HG02981 (cell line): Measurements from ENCODE around the gene YIF1A.
"Not testable (repeated sequence)": the region's sequence is repeated elsewhere in the genome, so short reads cannot be mapped to it uniquely, and the experiment has no call there.

ENCODE experiments used
- ATAC-seq: cut with Tn5 transposase; IDR thresholded peaks from one replicate; pipeline ENCODE4 v1.9.1; 2021; ENCODE audit warnings: mild to moderate bottlenecking, moderate library complexity; ENCODE audit not compliant: unreplicated experiment

YIF1A gene

GRCh38 chr11:66272596-66272995 lies 16.3 kb downstream of the YIF1A start:
- ATAC-seq, result no peak

GRCh38 chr11:66271816-66272215 lies 17.1 kb downstream of the YIF1A start:
- no peak for ATAC-seq

DNA sequence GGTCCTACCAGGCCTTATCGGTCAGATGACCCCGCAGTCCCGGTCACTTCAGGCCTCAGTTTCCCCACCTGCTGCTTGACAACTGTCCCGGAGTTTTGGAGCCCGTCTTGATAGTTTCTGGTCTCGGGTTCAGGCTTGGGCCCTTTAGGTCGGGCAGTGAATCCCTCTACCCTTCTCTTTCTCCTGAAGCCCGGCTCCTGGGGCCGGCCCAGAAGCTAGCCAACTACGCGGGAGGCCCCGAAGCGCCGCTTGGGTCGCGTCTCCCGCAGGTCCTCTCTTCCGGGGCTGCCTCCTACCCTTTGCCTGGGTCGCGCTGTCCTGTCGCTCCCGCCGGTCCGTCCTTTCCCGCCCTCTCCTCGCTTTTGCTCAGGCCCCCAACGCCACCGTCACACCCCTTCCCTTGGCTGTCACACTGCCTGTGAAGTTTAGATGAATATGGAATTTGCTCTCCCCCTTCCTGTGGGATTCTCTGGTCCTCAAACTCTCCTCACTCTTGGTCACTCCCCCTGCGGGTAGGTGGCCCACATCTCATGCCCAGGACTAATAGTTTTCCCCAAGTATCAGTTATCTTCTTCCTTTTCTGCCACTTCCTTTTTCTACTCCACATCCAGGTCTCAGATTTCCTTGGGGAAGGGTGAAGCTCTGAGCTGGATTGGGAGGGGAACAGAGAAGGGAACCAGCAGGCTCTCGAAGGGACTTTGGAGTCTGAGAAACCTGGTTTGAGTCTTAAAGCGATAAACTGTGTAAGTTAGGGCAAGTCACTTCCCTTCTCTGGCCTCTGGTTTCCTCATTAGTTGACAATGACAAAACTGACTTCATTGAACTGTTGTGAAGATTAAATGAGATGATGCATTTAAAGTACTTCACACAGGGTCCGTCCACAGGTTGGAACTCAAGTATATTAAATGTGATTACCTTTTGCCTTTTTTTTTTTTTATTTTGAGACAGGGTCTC lies 19.7 kb downstream of the YIF1A start:
- ATAC-seq, result no peak

DNA sequence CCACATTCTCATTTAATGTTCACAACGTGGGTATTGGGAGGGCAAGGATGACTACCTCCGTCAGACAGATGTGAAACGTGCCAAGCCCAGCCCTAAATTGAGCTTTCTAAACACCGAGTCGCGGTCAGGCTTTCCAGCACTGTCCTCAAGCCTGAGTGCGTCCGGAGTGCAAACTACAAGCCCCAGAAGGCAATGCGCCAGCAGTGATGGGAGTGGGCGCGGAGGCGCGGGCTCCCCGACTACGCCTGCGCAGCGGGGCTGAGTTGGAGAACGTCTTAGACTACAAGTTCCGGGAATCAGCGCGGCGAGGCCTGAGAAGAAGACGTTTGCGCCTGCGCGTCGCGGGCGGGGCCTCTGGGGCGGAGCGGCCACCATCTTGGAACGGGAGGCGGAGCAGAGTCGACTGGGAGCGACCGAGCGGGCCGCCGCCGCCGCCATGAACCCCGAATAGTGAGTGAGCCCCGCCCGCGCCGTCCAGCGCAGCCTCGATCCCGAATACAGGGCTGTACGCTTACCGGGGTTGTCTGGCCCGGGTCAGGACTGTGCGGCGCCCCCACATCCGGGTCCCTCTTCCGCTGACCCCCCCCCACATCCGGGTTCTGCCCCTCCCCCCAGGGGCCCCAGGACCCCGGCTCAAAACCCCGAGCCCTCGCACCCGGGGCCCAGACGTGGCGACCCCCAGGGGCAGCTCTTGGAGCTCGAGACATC lies 20.5 kb downstream of the YIF1A start, which contains the start of gene RAB1B:
Gene RAB1B, plus strand, starts transcription at position 396 of the 708 bp plus-strand sequence. Its CDS starts 41 bp downstream, at position 437.
- ATAC-seq, result peak; percentile 79

- peak; percentile 33 for ATAC-seq
Observed at GRCh38 chr11:66267379-66268243, 21.3 kb downstream of the YIF1A start.

DNA sequence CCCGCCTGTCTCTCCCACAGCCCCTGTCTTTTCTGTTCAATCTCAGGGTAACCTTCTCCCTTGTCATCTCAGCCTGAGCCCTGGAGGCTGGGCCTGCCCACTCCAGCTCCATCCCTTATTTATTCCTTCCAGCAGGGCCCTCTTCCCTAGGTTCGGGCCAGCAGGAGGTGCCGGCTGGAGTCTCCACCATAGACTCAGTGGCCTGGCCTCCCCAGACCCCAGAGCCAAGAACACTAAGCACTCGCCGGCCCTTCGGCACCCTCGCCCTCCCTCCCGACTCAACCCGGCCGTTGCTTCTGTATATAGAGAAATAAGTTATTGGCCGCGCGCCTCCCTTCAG lies 21.9 kb downstream of the YIF1A start:
- ATAC-seq, result no peak

- ATAC-seq, result no peak
Observed at GRCh38 chr11:66266378-66267038, 22.4 kb downstream of the YIF1A start.

- ATAC-seq, result no peak
Observed at GRCh38 chr11:66265531-66266377, 23.2 kb downstream of the YIF1A start.

DNA sequence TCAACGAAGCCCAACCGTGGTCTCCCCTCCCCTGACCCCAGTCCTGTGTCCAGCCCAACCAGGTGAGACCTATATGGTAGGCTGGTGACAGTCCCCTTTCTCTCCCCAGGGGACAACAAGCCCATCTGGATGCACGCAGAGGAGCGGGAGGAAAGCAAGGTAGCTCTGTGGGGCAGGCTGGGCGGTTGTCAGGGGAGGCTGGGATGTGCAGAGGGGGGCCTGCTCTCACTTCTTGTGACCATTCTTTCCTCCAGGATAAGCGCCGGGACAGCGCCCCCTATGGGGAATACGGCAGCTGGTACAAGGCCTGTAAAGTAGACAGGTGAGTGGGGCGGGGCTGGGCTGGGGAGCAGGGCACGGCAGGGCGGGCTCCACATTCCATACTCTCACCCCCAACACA lies 24.0 kb downstream of the YIF1A start:
- no peak for ATAC-seq

- ATAC-seq, result no peak
Observed at GRCh38 chr11:66264383-66264782, 24.6 kb downstream of the YIF1A start.

- ATAC-seq, result no peak
Observed at GRCh38 chr11:66263785-66264184, 25.2 kb downstream of the YIF1A start.

DNA sequence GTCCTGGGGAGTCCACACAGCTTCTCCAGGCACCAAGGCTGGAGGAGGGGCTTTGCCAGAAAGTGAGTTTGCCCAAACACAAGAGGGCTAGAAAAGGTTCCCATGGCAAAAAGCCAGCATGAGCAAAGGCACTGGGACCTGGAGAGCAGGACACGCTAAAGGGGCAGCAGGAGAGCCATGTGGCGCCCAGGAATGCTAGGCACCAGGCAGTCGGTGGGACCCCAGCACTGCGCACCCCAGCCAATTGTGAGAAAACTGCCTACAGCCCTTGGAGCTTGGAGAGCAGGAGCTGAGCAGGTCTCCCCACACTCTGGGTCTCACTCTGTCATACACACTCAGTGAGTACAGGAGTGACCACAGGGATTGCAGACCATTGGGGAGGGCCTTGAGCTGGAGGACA lies 25.7 kb downstream of the YIF1A start:
- no peak for ATAC-seq

GRCh38 chr11:66262696-66263095 lies 26.2 kb downstream of the YIF1A start:
- no peak for ATAC-seq

GRCh38 chr11:66262191-66262590 lies 26.8 kb downstream of the YIF1A start:
- ATAC-seq, result no peak

- ATAC-seq, result no peak
Observed at GRCh38 chr11:66261578-66261977, 27.4 kb downstream of the YIF1A start.

- no peak for ATAC-seq
Observed at GRCh38 chr11:66259956-66260355, 29.0 kb downstream of the YIF1A start.

DNA sequence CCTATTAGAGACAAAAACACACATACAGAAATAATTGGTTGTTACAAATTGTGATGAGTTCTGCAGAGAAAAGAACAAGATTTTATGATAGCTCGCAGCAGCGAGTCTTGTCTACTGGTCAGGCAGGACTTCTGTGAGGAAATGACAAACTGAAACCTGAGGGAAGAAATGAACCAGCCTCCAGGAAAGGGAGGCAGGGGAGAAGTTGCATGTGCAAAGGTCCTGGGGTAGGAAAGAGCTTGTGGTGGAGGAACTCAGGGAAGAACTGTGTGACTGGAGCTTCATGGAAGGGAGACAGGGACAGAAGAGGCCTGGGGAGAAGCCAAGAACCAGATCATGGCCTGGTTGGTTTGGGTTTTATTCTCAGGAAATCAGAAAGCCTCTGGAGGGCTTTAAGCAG lies 29.7 kb downstream of the YIF1A start:
- ATAC-seq, result no peak

DNA sequence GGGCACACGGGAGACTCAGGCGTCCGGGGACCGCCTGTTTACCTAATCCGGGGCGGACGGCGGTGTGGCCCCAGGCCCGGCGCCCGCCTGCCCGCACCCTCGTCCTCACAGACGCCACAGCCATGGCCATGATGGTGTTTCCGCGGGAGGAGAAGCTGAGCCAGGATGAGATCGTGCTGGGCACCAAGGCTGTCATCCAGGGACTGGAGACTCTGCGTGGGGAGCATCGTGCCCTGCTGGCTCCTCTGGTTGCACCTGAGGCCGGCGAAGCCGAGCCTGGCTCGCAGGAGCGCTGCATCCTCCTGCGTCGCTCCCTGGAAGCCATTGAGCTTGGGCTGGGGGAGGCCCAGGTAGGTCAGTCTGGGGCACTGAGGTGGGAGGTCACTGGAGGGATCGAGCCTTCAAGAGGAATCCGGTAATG lies 30.5 kb downstream of the YIF1A start:
- no peak for ATAC-seq

- not testable (repeated sequence) for ATAC-seq
Observed at GRCh38 chr11:66253081-66253480, 35.9 kb downstream of the YIF1A start.

DNA sequence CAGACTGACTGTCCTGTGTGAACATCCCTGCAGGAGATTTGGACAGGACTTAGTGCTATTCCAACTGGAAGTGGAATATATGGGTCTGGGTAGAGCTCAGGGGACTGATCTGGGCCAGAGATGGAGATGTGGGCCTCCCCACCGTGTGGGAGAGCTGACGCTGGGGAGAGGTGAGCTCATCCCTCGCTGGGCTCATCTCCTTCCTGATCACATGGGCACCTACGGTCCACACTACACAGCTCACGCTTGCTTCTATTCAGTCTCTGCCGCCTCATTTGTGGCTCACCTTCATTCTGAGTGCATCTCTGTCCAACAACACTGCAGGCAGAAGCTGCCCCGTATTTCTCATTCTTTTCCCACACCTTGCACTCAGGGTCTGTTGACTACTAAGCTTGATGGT lies 37.1 kb downstream of the YIF1A start:
- no peak for ATAC-seq
